NCI-H2107 treated with DMSO at 0.1 percent for 48 hours (cell line): ENCODE data around the gene ONECUT3.

Experiments used
- DNase-seq: peaks from one replicate; lab custom pipeline; 2025; ENCODE audit not compliant: unreplicated experiment; lab: John Stamatoyannopoulos, UW

Gene ONECUT3

GRCh38 chr19:1767464-1767933, 14.2 kb downstream of the ONECUT3 start:
- no peak for DNase-seq

GRCh38 chr19:1768248-1768647, 14.9 kb downstream of the ONECUT3 start:
- DNase-seq: no peak

- DNase-seq: no peak
Measured at GRCh38 chr19:1768918-1769644, 15.8 kb downstream of the ONECUT3 start.

- DNase-seq: no peak
Measured at GRCh38 chr19:1769645-1769985, 16.3 kb downstream of the ONECUT3 start.

GRCh38 chr19:1770866-1771576, 17.7 kb downstream of the ONECUT3 start:
- DNase-seq: no peak

- DNase-seq: no peak
Measured at GRCh38 chr19:1773184-1773583, 19.9 kb downstream of the ONECUT3 start.

GRCh38 chr19:1774989-1775772, 21.9 kb downstream of the ONECUT3 start:
- DNase-seq: no peak

GRCh38 chr19:1775951-1776605, 22.8 kb downstream of the ONECUT3 start:
- DNase-seq: no peak

- DNase-seq: no peak
Measured at GRCh38 chr19:1776606-1777147, 23.4 kb downstream of the ONECUT3 start.

GRCh38 chr19:1777149-1777548, 23.8 kb downstream of the ONECUT3 start:
- DNase-seq: no peak

GRCh38 chr19:1779574-1779973, 26.3 kb downstream of the ONECUT3 start:
- no peak for DNase-seq

- no peak for DNase-seq
Measured at GRCh38 chr19:1780272-1780958, 27.1 kb downstream of the ONECUT3 start.

- DNase-seq: no peak
Measured at GRCh38 chr19:1782521-1782920, 29.2 kb downstream of the ONECUT3 start.

- no peak for DNase-seq
Measured at GRCh38 chr19:1783354-1783753, 30.0 kb downstream of the ONECUT3 start.

- no peak for DNase-seq
Measured at GRCh38 chr19:1783874-1784273, 30.6 kb downstream of the ONECUT3 start.

- no peak for DNase-seq
Measured at GRCh38 chr19:1785310-1785709, 32.0 kb downstream of the ONECUT3 start.

GRCh38 chr19:1786668-1787067, 33.4 kb downstream of the ONECUT3 start:
- DNase-seq: no peak

- no peak for DNase-seq
Measured at GRCh38 chr19:1787116-1787515, 33.8 kb downstream of the ONECUT3 start.

- DNase-seq: no peak
Measured at GRCh38 chr19:1789261-1790041, 36.1 kb downstream of the ONECUT3 start.
